GM12878 (cell line): ENCODE data around the gene S100A8. TPM values are rescaled to one million over a fixed set of nuclear protein-coding genes. Genes with fewer than 3 reads are reported as not detected.

ENCODE experiments used
- ATAC-seq: fragments of 200-7000 bp; cut with Tn5 transposase; 3 replicates; pipeline ENCODE4 v1.9.1; 2020; ENCODE audit warnings: mild to moderate bottlenecking, moderate library complexity
- BruUV-seq: library from RNA; stranded (reverse); fragments of 400-500 nt; replicated peaks from 2 replicates; lab custom pipeline; 2021; lab: Mats Ljungman, UMichigan
- CTCF ChIA-PET: fragments of 300-600 bp; sonication (Branson Sonifier 250); formaldehyde crosslinking; extraction: SDS; loops from one replicate; lab custom pipeline; 2021; ENCODE audit warnings: inconsistent platforms; lab: Yijun Ruan, JAX
- POLR2A ChIA-PET: fragments of 350-600 bp; formaldehyde crosslinking; extraction: SDS; loops from one replicate; lab custom pipeline; 2021; ENCODE audit warnings: inconsistent platforms; lab: Charles Lee
- RAD21 ChIA-PET: fragments of 300-600 bp; sonication (Branson Sonifier 250); formaldehyde crosslinking; loops from one replicate; lab custom pipeline; 2023; ENCODE audit warnings: antibody characterized with exemption; ENCODE audit not compliant: unreplicated experiment; lab: Charles Lee
- SMC1A ChIA-PET: fragments of 300-600 bp; sonication (Branson Sonifier 250); formaldehyde crosslinking; loops from one replicate; lab custom pipeline; 2023; ENCODE audit not compliant: unreplicated experiment, uncharacterized antibody; lab: Charles Lee
- DNase-seq: peaks from one replicate; pipeline ENCODE4 v3.0.0-alpha.2; 2011; ENCODE audit warnings: low read depth, low spot score
- FAIRE-seq: peaks from 3 replicates; lab custom pipeline; 2011; peaks lifted over from hg19 to GRCh38; lab: Jason Lieb, UNC
- H2AFZ ChIP-seq: 2 replicates; pipeline ENCODE4 v1.6.0; 2011; ENCODE audit warnings: low read depth, low read length, control low read depth; ENCODE audit not compliant: control insufficient read depth
- H3K27ac ChIP-seq: 2 replicates; pipeline ENCODE4 v1.5.1; 2011; ENCODE audit warnings: control low read depth; ENCODE audit not compliant: control insufficient read depth, insufficient read depth
- H3K27me3 ChIP-seq, 2 experiments: replicated peaks in 1 of 2; 2 replicates each; pipeline versions ENCODE4 v1.6.0 to v1.6.1; 2011; ENCODE audit warnings: low read length in 1 of 2; ENCODE audit not compliant: control insufficient read depth in 2 of 2, insufficient read depth in 2 of 2
- H3K36me3 ChIP-seq, 2 experiments: 2 replicates each; pipeline ENCODE4 v1.5.1; 2011; ENCODE audit warnings: low read length in 1 of 2; ENCODE audit not compliant: control insufficient read depth in 2 of 2, insufficient read depth in 2 of 2
- H3K4me1 ChIP-seq: 2 replicates; pipeline ENCODE4 v1.6.1; 2011; ENCODE audit warnings: mild to moderate bottlenecking, low read length, moderate library complexity, mixed read lengths; ENCODE audit not compliant: control insufficient read depth, insufficient read depth
- H3K4me2 ChIP-seq: 2 replicates; pipeline ENCODE4 v1.6.0; 2011; ENCODE audit warnings: control low read depth; ENCODE audit not compliant: control insufficient read depth, insufficient read depth
- H3K4me3 ChIP-seq: fragments of 200-600 bp; sonication (generic); 2 replicates; pipeline ENCODE4 v1.5.1; 2016
- H3K79me2 ChIP-seq: 2 replicates; pipeline ENCODE4 v1.6.0; 2011; ENCODE audit warnings: low read length; ENCODE audit not compliant: control insufficient read depth, insufficient read depth
- H3K9ac ChIP-seq: 2 replicates; pipeline ENCODE4 v1.8.0; 2011; ENCODE audit warnings: low read length, control low read depth, mixed read lengths; ENCODE audit not compliant: control insufficient read depth, insufficient read depth
- H3K9me3 ChIP-seq: replicated peaks from 3 replicates; pipeline ENCODE4 v1.5.1; 2011; ENCODE audit warnings: mild to moderate bottlenecking, low read length; ENCODE audit not compliant: control insufficient read depth, insufficient read depth
- H4K20me1 ChIP-seq: 2 replicates; pipeline ENCODE4 v1.6.0; 2011; ENCODE audit not compliant: control insufficient read depth, insufficient read depth
- ATF2 ChIP-seq: IDR thresholded peaks from 2 replicates; pipeline ENCODE4 v1.6.1; 2012; ENCODE audit warnings: low read length, inconsistent platforms
- DPF2 ChIP-seq: fragments of 450-650 bp; IDR thresholded peaks from 2 replicates; pipeline ENCODE4 v1.6.1; 2017; ENCODE audit warnings: mild to moderate bottlenecking
- EP300 ChIP-seq, 2 experiments: fragments of 150-350 bp in 1 of 2; IDR thresholded peaks; 2 replicates each; pipeline ENCODE4 v1.6.1; 2011 to 2012; ENCODE audit warnings: low read depth in 2 of 2, low read length in 2 of 2, borderline replicate concordance in 1 of 2, improper control_type of control experiment in 1 of 2, inconsistent platforms in 1 of 2; ENCODE audit not compliant: control insufficient read depth in 1 of 2
- ESRRA ChIP-seq: IDR thresholded peaks from 2 replicates; pipeline ENCODE4 v1.6.1; 2012; ENCODE audit warnings: mild to moderate bottlenecking, low read length, improper control_type of control experiment
- EZH2 ChIP-seq: IDR thresholded peaks from 2 replicates; pipeline ENCODE4 v1.6.1; 2012; ENCODE audit warnings: low read depth, mild to moderate bottlenecking, control low read depth, inconsistent platforms, low read length, borderline replicate concordance; ENCODE audit not compliant: control insufficient read depth
- MXI1 ChIP-seq: fragments of 150-350 bp; IDR thresholded peaks from 2 replicates; pipeline ENCODE4 v1.6.1; 2011; ENCODE audit warnings: low read depth, mild to moderate bottlenecking, inconsistent platforms, low read length, improper control_type of control experiment
- PRDM15 ChIP-seq: fragments of 450-650 bp; formaldehyde crosslinking; IDR thresholded peaks from 2 replicates; pipeline ENCODE4 v1.4.0; 2020; ENCODE audit warnings: mild to moderate bottlenecking, moderate library complexity
- RFX5 ChIP-seq: IDR thresholded peaks from 2 replicates; pipeline ENCODE4 v1.6.1; 2011; ENCODE audit warnings: low read depth, low read length, improper control_type of control experiment
- RUNX3 ChIP-seq: IDR thresholded peaks from 2 replicates; pipeline ENCODE4 v1.6.1; 2012; ENCODE audit warnings: low read length, inconsistent platforms
- STAT1 ChIP-seq: fragments of 450-650 bp; conservative IDR thresholded peaks from 2 replicates; pipeline ENCODE4 v1.6.1; 2014; ENCODE audit warnings: antibody characterized with exemption, mild to moderate bottlenecking
- SUZ12 ChIP-seq: fragments of 200-600 bp; sonication (generic); IDR thresholded peaks from one replicate; pipeline ENCODE4 v1.6.1; 2018; ENCODE audit warnings: antibody characterized with exemption, mild to moderate bottlenecking; ENCODE audit not compliant: unreplicated experiment
- ZBED1 ChIP-seq: IDR thresholded peaks from 2 replicates; pipeline ENCODE4 v1.6.1; 2016; ENCODE audit warnings: borderline replicate concordance
- ZNF24 ChIP-seq: fragments of 450-650 bp; IDR thresholded peaks from 2 replicates; pipeline ENCODE4 v1.6.1; 2017; ENCODE audit warnings: antibody characterized with exemption, mild to moderate bottlenecking
- ZNF687 ChIP-seq: fragments of 450-650 bp; IDR thresholded peaks from 2 replicates; pipeline ENCODE4 v1.6.1; 2017; ENCODE audit warnings: mild to moderate bottlenecking, moderate library complexity
- WGBS: methylation state at CpG from one replicate; pipeline ENCODE4 v1.1.6; 2016; ENCODE audit warnings: low lambda C conversion rate; ENCODE audit not compliant: insufficient replicate concordance, insufficient coverage; ENCODE audit errors: missing lambda C conversion rate; 5-methylcytosine and 5-hydroxymethylcytosine counted together
- in situ Hi-C: fragments of 300-500 bp; cut with MboI; formaldehyde crosslinking; loops from 9 replicates; pipeline ENCODE4 v1.14.3; 2018; ENCODE audit warnings: mixed read lengths
- intact Hi-C: fragments of 100-400 bp; cut with micrococcal nuclease; formaldehyde crosslinking; loops from one replicate; pipeline ENCODE4 v1.14.2; 2022; ENCODE audit not compliant: unreplicated experiment
- polyA plus RNA-seq, 11 experiments: library from polyadenylated mRNA; depleted of rRNA in 4 of 11; unstranded in 6 of 11; stranded (reverse) in 5 of 11; fragments of >200 nt; fragmentation: Nextera tagmentation in 4 of 11; fragmentation: Illumina TruSeq in 1 of 11; extraction: Ambion mirVana in 4 of 11; extraction: Trizol in 1 of 11; gene quantifications; 1 replicate in 1 of 11; 2 replicates in 10 of 11; pipeline versions ENCODE4 v1.2.1 to v1.2.3, GENCODE V29; 2011 to 2016; ENCODE audit warnings: inconsistent platforms in 2 of 11, missing spikeins in 2 of 11, low read depth in 1 of 11
- total RNA-seq, 4 experiments: library from RNA; depleted of rRNA in 3 of 4; stranded (reverse); fragments of >200 nt in 3 of 4; fragmentation: Illumina TruSeq in 1 of 4; extraction: Trizol in 1 of 4; gene quantifications; 2 replicates each; pipeline versions ENCODE4 v1.2.1 to v1.2.3, GENCODE V29; 2013 to 2021

The S100A8 gene
- total and polyA plus RNA-seq, 10 of the 15 experiments (the other 5 are each of a cell fraction or from before 2014, with no cell fraction given) = 0.28 TPM; not detected in 9

- Histone ChIP-seq H4K20me1 (no peaks in the 10 kb centered on the region), H3K9ac (no peak overlapping the region), H3K79me2 (no peaks in the 10 kb centered on the region), H3K36me3 (no peaks in the 10 kb centered on the region), H3K9me3 (no peaks in the 10 kb centered on the region), H3K27ac (no peak overlapping the region), H3K4me1 (no peaks in the 10 kb centered on the region), H3K27me3 (no peaks in the 10 kb centered on the region; a peak in 2 of 4 replicates), H3K4me3 (no peak overlapping the region), H2AFZ (no peak overlapping the region), H3K4me2 (no peak overlapping the region)
- WGBS = 25% methylated on average over 9 of the region's 9 CpGs
- in situ Hi-C loops (no loop called here), intact Hi-C loops (no loop called here)
- ChIA-PET CTCF (no interaction called here), RAD21 (no interaction called here), SMC1A (no interaction called here), POLR2A (no interaction called here)
- ATAC-seq = no peak
- no peak for DNase-seq
- FAIRE-seq = no peak
- BruUV-seq = no TSS peak
- TF ChIP-seq STAT1 (no peak), EZH2 (no peak), ESRRA (no peak), MXI1 (no peak), DPF2 (no peak), ATF2 (no peak), EP300 (IDR thresholded peaks at IDR 0.05; ENCODE audit: borderline replicate concordance in 1 of 2, control insufficient read depth in 1 of 2, low read depth in 2 of 2, low read length in 2 of 2) (no peak), ZNF24 (no peak), ZNF687 (no peak), ZBED1 (no peak), RUNX3 (no peak), RFX5 (no peak), SUZ12 (no peak), PRDM15 (no peak)
Measured at GRCh38 chr1:153432874-153433681, 42.2 kb upstream of the S100A8 start.
